B cell (primary cell): ENCODE results near the gene SNCB. TPM values are rescaled to one million over a fixed set of nuclear protein-coding genes. Genes with fewer than 3 reads are reported as not detected.

Experiments used
- ATAC-seq: fragments of 200-7000 bp; cut with Tn5 transposase; one replicate; pipeline ENCODE4 v1.10.0; 2021; ENCODE audit warnings: low read depth, mild to moderate bottlenecking, moderate number of reproducible peaks, moderate library complexity
- CTCF ChIA-PET: fragments of 350-600 bp; sonication (Branson Sonifier 250); formaldehyde crosslinking; loops from one replicate; lab custom pipeline; 2021; ENCODE audit warnings: antibody characterized with exemption, inconsistent platforms; lab: Charles Lee
- POLR2A ChIA-PET: fragments of 350-600 bp; sonication (Branson Sonifier 250); formaldehyde crosslinking; loops from one replicate; lab custom pipeline; 2021; ENCODE audit warnings: antibody characterized with exemption; lab: Charles Lee
- DNase-seq: peaks from one replicate; pipeline ENCODE4 v3.0.0; 2013
- H2AFZ ChIP-seq: 2 replicates; pipeline ENCODE4 v1.6.1; 2012; ENCODE audit warnings: mild to moderate bottlenecking, low read depth, low read length; ENCODE audit not compliant: insufficient read depth, poor library complexity, severe bottlenecking
- H3K27ac ChIP-seq, 2 donors: 1 replicate in 1 of 2; 2 replicates in 1 of 2; pipeline ENCODE4 v1.5.1; 2012 to 2013; ENCODE audit warnings: low read length in 2 of 2, mild to moderate bottlenecking in 2 of 2, moderate library complexity in 1 of 2
- H3K27me3 ChIP-seq, 4 experiments: fragments of 200-600 bp in 1 of 4; sonication (generic) in 1 of 4; replicated peaks in 1 of 4; 1 replicate in 2 of 4; 2 replicates in 2 of 4; pipeline versions ENCODE4 v1.6.1 to v1.7.0; 2013 to 2016; ENCODE audit warnings: low read length in 3 of 4, mild to moderate bottlenecking in 2 of 4, mixed read lengths in 1 of 4, moderate library complexity in 1 of 4; ENCODE audit not compliant: insufficient read depth in 4 of 4, control insufficient read depth in 3 of 4; ENCODE audit errors: control extremely low read depth in 1 of 4
- H3K36me3 ChIP-seq, 2 experiments: replicated peaks in 1 of 2; 1 replicate in 1 of 2; 2 replicates in 1 of 2; pipeline versions ENCODE4 v1.6.1 to v1.7.1; 2013; ENCODE audit warnings: low read length in 1 of 2; ENCODE audit not compliant: insufficient read depth in 2 of 2, control insufficient read depth in 1 of 2; ENCODE audit errors: control extremely low read depth in 1 of 2, extremely low read depth in 1 of 2
- H3K4me1 ChIP-seq, 2 donors: fragments of 200-600 bp in 1 of 2; sonication (generic) in 1 of 2; 1 replicate in 1 of 2; 2 replicates in 1 of 2; pipeline versions ENCODE4 v1.5.1 to v1.6.1; 2013 to 2017; ENCODE audit warnings: low read length in 2 of 2; ENCODE audit not compliant: control insufficient read depth in 2 of 2, insufficient read depth in 2 of 2
- H3K4me2 ChIP-seq: replicated peaks from 2 replicates; pipeline ENCODE3; 2012; ENCODE audit warnings: mild to moderate bottlenecking, low read depth, low read length; ENCODE audit not compliant: poor library complexity, severe bottlenecking
- H3K4me3 ChIP-seq, 5 experiments: fragments of 200-600 bp in 1 of 5; sonication (generic) in 1 of 5; 1 replicate in 3 of 5; 2 replicates in 2 of 5; pipeline versions ENCODE4 v1.5.1 to v1.7.0; 2011 to 2016; ENCODE audit warnings: low read length in 4 of 5, mild to moderate bottlenecking in 4 of 5, low read depth in 2 of 5, control low read depth in 1 of 5, moderate library complexity in 1 of 5; ENCODE audit not compliant: insufficient read depth in 1 of 5; ENCODE audit errors: control extremely low read depth in 1 of 5, extremely low read depth in 1 of 5
- H3K79me2 ChIP-seq: fragments of 200-600 bp; sonication (generic); one replicate; pipeline ENCODE4 v1.6.0; 2016; ENCODE audit warnings: low read length; ENCODE audit not compliant: control insufficient read depth, insufficient read depth
- H3K9ac ChIP-seq: fragments of 200-600 bp; sonication (generic); 2 replicates; pipeline ENCODE4 v1.6.1; 2017; ENCODE audit warnings: mild to moderate bottlenecking, low read length, moderate library complexity
- H3K9me3 ChIP-seq, 3 donors: one replicate each; pipeline versions ENCODE4 v1.6.1 to v1.7.1; 2013; ENCODE audit warnings: low read length in 2 of 3; ENCODE audit not compliant: control insufficient read depth in 2 of 3, insufficient read depth in 1 of 3; ENCODE audit errors: control extremely low read depth in 1 of 3
- H4K20me1 ChIP-seq: 2 replicates; pipeline ENCODE4 v1.6.0; 2012; ENCODE audit warnings: mild to moderate bottlenecking, low read length; ENCODE audit not compliant: insufficient read depth, control insufficient read depth, poor library complexity, severe bottlenecking
- H3K27ac Mint-ChIP-seq: one replicate; pipeline ENCODE4 v1.8.0; 2021; ENCODE audit warnings: mixed read lengths
- H3K27me3 Mint-ChIP-seq: one replicate; pipeline ENCODE4 v1.8.0; 2021; ENCODE audit warnings: mixed read lengths
- H3K4me1 Mint-ChIP-seq: one replicate; pipeline ENCODE4 v1.8.0; 2021; ENCODE audit warnings: mixed read lengths
- H3K4me3 Mint-ChIP-seq: one replicate; pipeline ENCODE4 v1.8.0; 2021; ENCODE audit warnings: mixed read lengths
- H3K9me3 Mint-ChIP-seq: one replicate; pipeline ENCODE4 v1.8.0; 2022; ENCODE audit warnings: mixed read lengths; ENCODE audit not compliant: insufficient read depth
- EZH2 ChIP-seq: IDR thresholded peaks from 2 replicates; pipeline ENCODE4 v1.6.1; 2012; ENCODE audit warnings: borderline replicate concordance, low read depth, mild to moderate bottlenecking, moderate library complexity, low read length; ENCODE audit not compliant: insufficient read depth, poor library complexity, severe bottlenecking
- WGBS: methylation state at CpG from one replicate; pipeline ENCODE4 v1.1.5; 2013; ENCODE audit warnings: missing lambda C conversion rate; ENCODE audit not compliant: insufficient coverage; 5-methylcytosine and 5-hydroxymethylcytosine counted together
- intact Hi-C: fragments of 100-400 bp; cut with micrococcal nuclease; formaldehyde crosslinking; loops from one replicate; pipeline ENCODE4 v1.10.0; 2022
- polyA plus RNA-seq: library from polyadenylated mRNA; depleted of rRNA; stranded (reverse); fragments of >200 nt; gene quantifications from 2 replicates; pipeline ENCODE4 v1.2.3, GENCODE V29; 2012
- total RNA-seq, 2 donors: library from RNA; stranded (reverse); fragments of 120-200 nt in 1 of 2; gene quantifications; 1 replicate in 1 of 2; 2 replicates in 1 of 2; pipeline versions ENCODE4 v1.2.3 to v1.2.4, GENCODE V29; 2013 to 2022
- TF ChIP-seq, protein P1 (sequence below): fragments of 200-600 bp; IDR thresholded peaks from one replicate; pipeline ENCODE4 v1.8.0; 2022; ENCODE audit warnings: antibody characterized with exemption, mild to moderate bottlenecking

The SNCB gene
- total and polyA plus RNA-seq, 2 donors (not counting 1 experiment from before 2014, with no cell fraction given), result 0.09 TPM; not detected in 1

DNA sequence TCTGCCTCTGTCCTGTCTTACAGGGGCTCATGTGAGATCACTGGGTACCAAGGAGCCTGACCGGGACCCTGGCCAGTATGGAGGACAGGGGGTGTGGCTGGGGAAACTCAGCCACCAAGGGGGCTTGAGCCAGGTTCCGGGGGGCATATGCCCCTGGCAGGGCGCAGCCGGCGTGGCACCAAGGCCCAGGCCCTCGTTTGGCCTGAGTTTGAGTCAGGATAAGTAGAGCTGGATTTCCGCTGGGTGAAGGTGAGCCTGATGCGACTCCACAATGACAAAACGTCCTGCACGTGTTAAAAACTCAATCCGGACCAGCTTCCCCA lies 16.3 kb upstream of the SNCB start:
- Histone ChIP-seq H3K4me1 (peaks cover 19 to 46% of the 10 kb centered on the region in 2 donors), H3K9ac (peak overlapping the region; percentile 83), H4K20me1 (no peaks in the 10 kb centered on the region), H3K36me3 (no peaks in the 10 kb centered on the region), H3K9me3 (no peaks in the 10 kb centered on the region), H2AFZ (peak overlapping the region; percentile 84), H3K27ac (peak overlapping the region; percentile 36 to 48), H3K4me2 (peak overlapping the region; percentile 92), H3K4me3 (peak overlapping the region; percentile 4 to 72 (median 64)), H3K27me3 (no peaks in the 10 kb centered on the region), H3K79me2 (peaks cover 14% of the 10 kb centered on the region)
- Mint-ChIP-seq H3K27ac (peak overlapping the region; percentile 90), H3K4me1 (peaks cover 44% of the 10 kb centered on the region), H3K27me3 (no peaks in the 10 kb centered on the region), H3K9me3 (no peaks in the 10 kb centered on the region), H3K4me3 (peak overlapping the region; percentile 92)
- TF ChIP-seq, protein P1, sequence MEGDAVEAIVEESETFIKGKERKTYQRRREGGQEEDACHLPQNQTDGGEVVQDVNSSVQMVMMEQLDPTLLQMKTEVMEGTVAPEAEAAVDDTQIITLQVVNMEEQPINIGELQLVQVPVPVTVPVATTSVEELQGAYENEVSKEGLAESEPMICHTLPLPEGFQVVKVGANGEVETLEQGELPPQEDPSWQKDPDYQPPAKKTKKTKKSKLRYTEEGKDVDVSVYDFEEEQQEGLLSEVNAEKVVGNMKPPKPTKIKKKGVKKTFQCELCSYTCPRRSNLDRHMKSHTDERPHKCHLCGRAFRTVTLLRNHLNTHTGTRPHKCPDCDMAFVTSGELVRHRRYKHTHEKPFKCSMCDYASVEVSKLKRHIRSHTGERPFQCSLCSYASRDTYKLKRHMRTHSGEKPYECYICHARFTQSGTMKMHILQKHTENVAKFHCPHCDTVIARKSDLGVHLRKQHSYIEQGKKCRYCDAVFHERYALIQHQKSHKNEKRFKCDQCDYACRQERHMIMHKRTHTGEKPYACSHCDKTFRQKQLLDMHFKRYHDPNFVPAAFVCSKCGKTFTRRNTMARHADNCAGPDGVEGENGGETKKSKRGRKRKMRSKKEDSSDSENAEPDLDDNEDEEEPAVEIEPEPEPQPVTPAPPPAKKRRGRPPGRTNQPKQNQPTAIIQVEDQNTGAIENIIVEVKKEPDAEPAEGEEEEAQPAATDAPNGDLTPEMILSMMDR, result no peak
- no peak for TF ChIP-seq EZH2
- no peak for ATAC-seq
- DNase-seq, result no peak
- ChIA-PET CTCF (interaction anchor here (0.6 to 6.8 kb wide), 9 partner anchors 13 to 231 kb away, joined by 3 to 76 read pairs (median 4); partner anchors contain the start of genes EIF4E1B, RNF44 and SNCB), POLR2A (interaction anchor here (0.6 to 2.2 kb wide), 11 partner anchors 12 to 780 kb away, joined by 3 to 12 read pairs (median 4); partner anchors contain the start of genes EIF4E1B, GRK6, LMAN2 and RNF44)
- WGBS, result 25% methylated on average over 11 of the region's 11 CpGs
- intact Hi-C loops, result loop anchor here (1.0 to 2.0 kb wide), 9 partner anchors 14 to 257 kb away; partner anchors contain the start of genes CLTB, EIF4E1B, FAF2 and GPRIN1

DNA sequence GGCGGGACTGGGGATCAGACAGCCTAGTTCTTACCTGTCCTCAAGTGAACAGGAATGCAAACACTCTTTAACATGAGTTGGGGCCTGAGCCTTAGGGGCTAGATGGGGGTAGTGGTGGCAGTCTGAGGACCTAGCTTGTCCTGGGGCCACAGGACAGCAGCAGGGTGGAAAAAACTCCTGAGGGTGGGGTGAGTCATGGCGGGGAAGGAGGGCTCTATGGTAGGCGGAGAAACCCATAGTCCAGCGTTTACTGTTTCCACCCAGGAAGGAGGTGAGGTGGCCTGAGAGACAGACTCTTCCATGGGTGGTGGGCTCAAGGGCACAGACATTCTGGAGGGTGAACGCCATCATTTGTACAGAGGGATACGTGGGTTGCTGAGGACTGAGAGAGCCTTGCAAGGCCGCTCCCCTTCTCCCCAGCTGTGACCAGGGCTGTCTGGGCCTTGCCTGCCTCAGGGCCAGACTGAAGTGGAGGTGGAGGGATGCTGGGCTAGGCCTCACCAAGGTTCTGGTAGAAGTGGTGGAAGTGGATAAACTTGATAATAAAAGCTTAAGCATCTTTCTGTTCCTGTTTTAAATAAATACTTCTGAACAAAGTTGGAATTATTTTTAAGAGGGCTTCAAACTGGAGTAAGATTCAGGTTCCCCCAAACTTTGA lies 15.8 kb upstream of the SNCB start:
- ChIA-PET CTCF (interaction anchor here (1.0 to 6.8 kb wide), 6 partner anchors 13 to 230 kb away, joined by 3 to 76 read pairs (median 4); partner anchors contain the start of gene RNF44), POLR2A (interaction anchor here (1.0 to 2.2 kb wide), 7 partner anchors 12 to 111 kb away, joined by 4 to 12 read pairs (median 4); partner anchors contain the start of genes EIF4E1B, RNF44 and SNCB)
- peak overlapping the region in 4 of 5 experiments; percentile 51 to 72 (median 66) for H3K4me3 ChIP-seq
- H3K27me3 Mint-ChIP-seq, result no peaks in the 10 kb centered on the region
- H3K27ac ChIP-seq, result peak overlapping the region in 1 of 2 donors; percentile 48
- H3K4me3 Mint-ChIP-seq, result peak overlapping the region; percentile 92
- peak overlapping the region; percentile 90 for H3K27ac Mint-ChIP-seq
- H3K36me3 ChIP-seq, result no peaks in the 10 kb centered on the region
- H3K27me3 ChIP-seq, result no peaks in the 10 kb centered on the region
- H2AFZ ChIP-seq, result peak overlapping the region; percentile 84
- 93% methylated on average over 5 of the region's 7 CpGs for WGBS
- DNase-seq (no peak), ATAC-seq (no peak)
- H3K4me2 ChIP-seq, result peak overlapping the region; percentile 92
- H3K9me3 ChIP-seq, result no peaks in the 10 kb centered on the region
- peaks cover 19 to 41% of the 10 kb centered on the region in 2 donors for H3K4me1 ChIP-seq
- no peaks in the 10 kb centered on the region for H3K9me3 Mint-ChIP-seq
- peaks cover 14% of the 10 kb centered on the region for H3K79me2 ChIP-seq
- peak overlapping the region; percentile 83 for H3K9ac ChIP-seq
- intact Hi-C loops, result loop anchor here (2.0 kb wide), 1 partner anchor 101 kb away; no protein-coding TSS in a partner anchor
- peaks cover 41% of the 10 kb centered on the region for H3K4me1 Mint-ChIP-seq
- TF ChIP-seq, protein P1, result no peak
- no peak for TF ChIP-seq EZH2
- no peaks in the 10 kb centered on the region for H4K20me1 ChIP-seq
